GM12878 (cell line): ENCODE results near the gene MAST4. TPM values are rescaled to one million over a fixed set of nuclear protein-coding genes. Genes with fewer than 3 reads are reported as not detected.
A peak's percentile ranks its signal among the peaks of the same experiment; 100 is the strongest.

Experiments
- ATAC-seq: fragments of 200-7000 bp; cut with Tn5 transposase; 3 replicates; pipeline ENCODE4 v1.9.1; 2020; ENCODE audit warnings: mild to moderate bottlenecking, moderate library complexity
- BruUV-seq: library from RNA; stranded (reverse); fragments of 400-500 nt; replicated peaks from 2 replicates; lab custom pipeline; 2021; lab: Mats Ljungman, UMichigan
- CTCF ChIA-PET: fragments of 300-600 bp; sonication (Branson Sonifier 250); formaldehyde crosslinking; extraction: SDS; loops from one replicate; lab custom pipeline; 2021; ENCODE audit warnings: inconsistent platforms; lab: Yijun Ruan, JAX
- POLR2A ChIA-PET: fragments of 350-600 bp; formaldehyde crosslinking; extraction: SDS; loops from one replicate; lab custom pipeline; 2021; ENCODE audit warnings: inconsistent platforms; lab: Charles Lee
- RAD21 ChIA-PET: fragments of 300-600 bp; sonication (Branson Sonifier 250); formaldehyde crosslinking; loops from one replicate; lab custom pipeline; 2023; ENCODE audit warnings: antibody characterized with exemption; ENCODE audit not compliant: unreplicated experiment; lab: Charles Lee
- SMC1A ChIA-PET: fragments of 300-600 bp; sonication (Branson Sonifier 250); formaldehyde crosslinking; loops from one replicate; lab custom pipeline; 2023; ENCODE audit not compliant: unreplicated experiment, uncharacterized antibody; lab: Charles Lee
- DNase-seq: peaks from one replicate; pipeline ENCODE4 v3.0.0-alpha.2; 2011; ENCODE audit warnings: low read depth, low spot score
- FAIRE-seq: peaks from 3 replicates; lab custom pipeline; 2011; peaks lifted over from hg19 to GRCh38; lab: Jason Lieb, UNC
- H2AFZ ChIP-seq: 2 replicates; pipeline ENCODE4 v1.6.0; 2011; ENCODE audit warnings: low read depth, low read length, control low read depth; ENCODE audit not compliant: control insufficient read depth
- H3K27ac ChIP-seq: 2 replicates; pipeline ENCODE4 v1.5.1; 2011; ENCODE audit warnings: control low read depth; ENCODE audit not compliant: control insufficient read depth, insufficient read depth
- H3K27me3 ChIP-seq, 2 experiments: replicated peaks in 1 of 2; 2 replicates each; pipeline versions ENCODE4 v1.6.0 to v1.6.1; 2011; ENCODE audit warnings: low read length in 1 of 2; ENCODE audit not compliant: control insufficient read depth in 2 of 2, insufficient read depth in 2 of 2
- H3K36me3 ChIP-seq, 2 experiments: 2 replicates each; pipeline ENCODE4 v1.5.1; 2011; ENCODE audit warnings: low read length in 1 of 2; ENCODE audit not compliant: control insufficient read depth in 2 of 2, insufficient read depth in 2 of 2
- H3K4me1 ChIP-seq: 2 replicates; pipeline ENCODE4 v1.6.1; 2011; ENCODE audit warnings: mild to moderate bottlenecking, low read length, moderate library complexity, mixed read lengths; ENCODE audit not compliant: control insufficient read depth, insufficient read depth
- H3K4me2 ChIP-seq: 2 replicates; pipeline ENCODE4 v1.6.0; 2011; ENCODE audit warnings: control low read depth; ENCODE audit not compliant: control insufficient read depth, insufficient read depth
- H3K4me3 ChIP-seq: fragments of 200-600 bp; sonication (generic); 2 replicates; pipeline ENCODE4 v1.5.1; 2016
- H3K79me2 ChIP-seq: 2 replicates; pipeline ENCODE4 v1.6.0; 2011; ENCODE audit warnings: low read length; ENCODE audit not compliant: control insufficient read depth, insufficient read depth
- H3K9ac ChIP-seq: 2 replicates; pipeline ENCODE4 v1.8.0; 2011; ENCODE audit warnings: low read length, control low read depth, mixed read lengths; ENCODE audit not compliant: control insufficient read depth, insufficient read depth
- H3K9me3 ChIP-seq: replicated peaks from 3 replicates; pipeline ENCODE4 v1.5.1; 2011; ENCODE audit warnings: mild to moderate bottlenecking, low read length; ENCODE audit not compliant: control insufficient read depth, insufficient read depth
- H4K20me1 ChIP-seq: 2 replicates; pipeline ENCODE4 v1.6.0; 2011; ENCODE audit not compliant: control insufficient read depth, insufficient read depth
- ATF2 ChIP-seq: IDR thresholded peaks from 2 replicates; pipeline ENCODE4 v1.6.1; 2012; ENCODE audit warnings: low read length, inconsistent platforms
- BCL3 ChIP-seq: IDR thresholded peaks from 2 replicates; pipeline ENCODE4 v1.6.1; 2011; ENCODE audit warnings: borderline replicate concordance, low read depth, mild to moderate bottlenecking, moderate library complexity, low read length; ENCODE audit not compliant: insufficient read depth, poor library complexity, severe bottlenecking
- EED ChIP-seq: sonication (generic); IDR thresholded peaks from 2 replicates; pipeline ENCODE4 v1.6.1; 2016; ENCODE audit warnings: antibody characterized with exemption, low read depth
- GATAD2B ChIP-seq: fragments of 450-650 bp; conservative IDR thresholded peaks from 2 replicates; pipeline ENCODE4 v1.6.1; 2017; ENCODE audit warnings: low read depth, mild to moderate bottlenecking, moderate library complexity
- HSF1 ChIP-seq: fragments of 150-350 bp; IDR thresholded peaks from 2 replicates; pipeline ENCODE4 v1.6.1; 2014; ENCODE audit warnings: mild to moderate bottlenecking, low read depth, low read length
- POU2F2 ChIP-seq: IDR thresholded peaks from 3 replicates; pipeline ENCODE4 v1.6.1; 2011; ENCODE audit warnings: low read depth, mild to moderate bottlenecking, low read length, borderline replicate concordance
- ZNF274 ChIP-seq: IDR thresholded peaks from one replicate; pipeline ENCODE4 v1.8.0; 2011; ENCODE audit not compliant: insufficient read length, insufficient read depth
- ZNF592 ChIP-seq: fragments of 450-650 bp; IDR thresholded peaks from 2 replicates; pipeline ENCODE4 v1.6.1; 2017; ENCODE audit warnings: mild to moderate bottlenecking, moderate library complexity
- WGBS: methylation state at CpG from one replicate; pipeline ENCODE4 v1.1.6; 2016; ENCODE audit warnings: low lambda C conversion rate; ENCODE audit not compliant: insufficient replicate concordance, insufficient coverage; ENCODE audit errors: missing lambda C conversion rate; 5-methylcytosine and 5-hydroxymethylcytosine counted together
- in situ Hi-C: fragments of 300-500 bp; cut with MboI; formaldehyde crosslinking; loops from 9 replicates; pipeline ENCODE4 v1.14.3; 2018; ENCODE audit warnings: mixed read lengths
- intact Hi-C: fragments of 100-400 bp; cut with micrococcal nuclease; formaldehyde crosslinking; loops from one replicate; pipeline ENCODE4 v1.14.2; 2022; ENCODE audit not compliant: unreplicated experiment
- polyA plus RNA-seq, 11 experiments: library from polyadenylated mRNA; depleted of rRNA in 4 of 11; unstranded in 6 of 11; stranded (reverse) in 5 of 11; fragments of >200 nt; fragmentation: Nextera tagmentation in 4 of 11; fragmentation: Illumina TruSeq in 1 of 11; extraction: Ambion mirVana in 4 of 11; extraction: Trizol in 1 of 11; gene quantifications; 1 replicate in 1 of 11; 2 replicates in 10 of 11; pipeline versions ENCODE4 v1.2.1 to v1.2.3, GENCODE V29; 2011 to 2016; ENCODE audit warnings: inconsistent platforms in 2 of 11, missing spikeins in 2 of 11, low read depth in 1 of 11
- total RNA-seq, 4 experiments: library from RNA; depleted of rRNA in 3 of 4; stranded (reverse); fragments of >200 nt in 3 of 4; fragmentation: Illumina TruSeq in 1 of 4; extraction: Trizol in 1 of 4; gene quantifications; 2 replicates each; pipeline versions ENCODE4 v1.2.1 to v1.2.3, GENCODE V29; 2013 to 2021

The MAST4 gene
- total and polyA plus RNA-seq, 10 of the 15 experiments (the other 5 are each of a cell fraction or from before 2014, with no cell fraction given), result 0.02 to 1.6 (median 0.29) TPM; not detected in 1

- Histone ChIP-seq H3K27ac (no peak overlapping the region), H3K9me3 (no peaks in the 10 kb centered on the region), H3K79me2 (no peaks in the 10 kb centered on the region), H3K4me1 (no peaks in the 10 kb centered on the region), H3K4me2 (peak overlapping the region; percentile 19; the same call in 1 of the 2 replicates), H3K36me3 (no peaks in the 10 kb centered on the region), H4K20me1 (no peaks in the 10 kb centered on the region; the same call in 1 of the 2 replicates), H3K27me3 (peaks cover 9 to 13% of the 10 kb centered on the region in 2 experiments), H2AFZ (no peak overlapping the region), H3K4me3 (no peak overlapping the region), H3K9ac (no peak overlapping the region)
- CTCF ChIA-PET, result interaction anchor here (0.9 to 2.2 kb wide), 3 partner anchors 11 to 60 kb away, joined by 3 to 8 read pairs (median 6); no protein-coding TSS in a partner anchor
- in situ Hi-C loops (no loop called here), intact Hi-C loops (no loop called here)
- SMC1A ChIA-PET, result interaction anchor here (0.8 to 2.7 kb wide), 2 partner anchors 15 to 523 kb away, joined by 4 to 9 read pairs; no protein-coding TSS in a partner anchor
- RAD21 ChIA-PET, result no interaction called here
- DNase-seq (no peak), ATAC-seq (no peak), FAIRE-seq (no peak)
- no TSS peak for BruUV-seq
- no peak for TF ChIP-seq ZNF274
- POLR2A ChIA-PET, result no interaction called here
Observed at GRCh38 chr5:66829358-66829674, 233.1 kb downstream of the MAST4 start.

GRCh38 chr5:66829826-66830225 is 233.6 kb downstream of the MAST4 start:
- FAIRE-seq (no peak), ATAC-seq (no peak), DNase-seq (no peak)
- no peaks in the 10 kb centered on the region for H3K79me2 ChIP-seq
- no peak overlapping the region for H3K4me3 ChIP-seq
- H2AFZ ChIP-seq, result no peak overlapping the region
- no peaks in the 10 kb centered on the region; the same call in 1 of the 2 replicates for H4K20me1 ChIP-seq
- ChIA-PET SMC1A (interaction anchor here (2.2 to 2.7 kb wide), 2 partner anchors 10 to 523 kb away, joined by 7 to 9 read pairs; no protein-coding TSS in a partner anchor), CTCF (interaction anchor here (0.8 to 2.2 kb wide), 5 partner anchors 10 to 524 kb away, joined by 3 to 8 read pairs (median 6); no protein-coding TSS in a partner anchor), POLR2A (no interaction called here), RAD21 (interaction anchor here (0.7 kb wide), 1 partner anchor 15 kb away, joined by 3 read pairs; no protein-coding TSS in a partner anchor)
- peaks cover 10 to 13% of the 10 kb centered on the region in 2 experiments for H3K27me3 ChIP-seq
- no TSS peak for BruUV-seq
- in situ Hi-C loops, result no loop called here
- no peaks in the 10 kb centered on the region for H3K36me3 ChIP-seq
- H3K9me3 ChIP-seq, result no peaks in the 10 kb centered on the region
- H3K4me2 ChIP-seq, result no peak overlapping the region
- H3K27ac ChIP-seq, result no peak overlapping the region
- H3K9ac ChIP-seq, result no peak overlapping the region
- WGBS, result 0% methylated on average over 2 of the region's 2 CpGs
- no peaks in the 10 kb centered on the region for H3K4me1 ChIP-seq
- intact Hi-C loops, result no loop called here
- TF ChIP-seq POU2F2 (no peak), ATF2 (no peak), ZNF592 (no peak), EED (no peak), BCL3 (no peak), HSF1 (no peak), GATAD2B (no peak)
